HepG2 (cell line): ENCODE data around the gene XPC. TPM values are rescaled to one million over a fixed set of nuclear protein-coding genes. Genes with fewer than 3 reads are reported as not detected.

Experiments used
- ARID3A ChIP-seq: IDR thresholded peaks from 2 replicates; pipeline ENCODE4 v1.6.1; 2012; ENCODE audit warnings: low read depth, low read length, improper control_type of control experiment
- ASH2L ChIP-seq: fragments of 300-600, 200-600 bp; sonication (generic); IDR thresholded peaks from 2 replicates; pipeline ENCODE4 v1.7.0; 2017; ENCODE audit warnings: low read depth, mild to moderate bottlenecking, moderate library complexity, mixed read lengths, low read length; ENCODE audit not compliant: insufficient read length
- ATF5 ChIP-seq: sonication (generic); formaldehyde crosslinking; IDR thresholded peaks from 2 replicates; pipeline ENCODE4 v1.4.0; 2020; ENCODE audit warnings: mild to moderate bottlenecking, low read depth, missing genetic modification reagents
- ATF7 ChIP-seq, 2 experiments: fragments of 450-650 bp in 1 of 2; sonication (generic) in 1 of 2; formaldehyde crosslinking in 1 of 2; IDR thresholded peaks; 2 replicates each; pipeline versions ENCODE4 v1.4.0 to v1.6.1; 2016 to 2020; ENCODE audit warnings: antibody characterized with exemption in 1 of 2, mild to moderate bottlenecking in 1 of 2, missing genetic modification reagents in 1 of 2
- CEBPG ChIP-seq: IDR thresholded peaks from 2 replicates; pipeline ENCODE4 v1.6.1; 2016
- DNMT1 ChIP-seq: sonication (generic); formaldehyde crosslinking; IDR thresholded peaks from 2 replicates; pipeline ENCODE4 v1.5.1; 2020; ENCODE audit warnings: mild to moderate bottlenecking, missing genetic modification reagents
- FOSL1 ChIP-seq: sonication (generic); formaldehyde crosslinking; IDR thresholded peaks from 2 replicates; pipeline ENCODE4 v1.9.0; 2021; ENCODE audit warnings: missing genetic modification reagents, borderline replicate concordance
- FOSL2 ChIP-seq: sonication (generic); formaldehyde crosslinking; IDR thresholded peaks from 2 replicates; pipeline ENCODE4 v1.4.0; 2020; ENCODE audit warnings: missing genetic modification reagents
- FOXO4 ChIP-seq: sonication (generic); formaldehyde crosslinking; conservative IDR thresholded peaks from 2 replicates; pipeline ENCODE4 v1.8.1; 2023; ENCODE audit warnings: missing genetic modification reagents
- HOMEZ ChIP-seq: IDR thresholded peaks from 2 replicates; pipeline ENCODE4 v1.6.1; 2016; ENCODE audit warnings: low read depth
- MXI1 ChIP-seq: IDR thresholded peaks from 3 replicates; pipeline ENCODE4 v1.6.1; 2012; ENCODE audit warnings: low read depth, low read length, inconsistent platforms, borderline replicate concordance
- NFKBIZ ChIP-seq: IDR thresholded peaks from 2 replicates; pipeline ENCODE4 v1.6.1; 2018; ENCODE audit warnings: missing genetic modification reagents, missing compliant biosample characterization
- RBM22 ChIP-seq: fragments of 200-400 bp; formaldehyde crosslinking; optimal IDR thresholded peaks from 2 replicates; pipeline ENCODE3; 2017; ENCODE audit warnings: mild to moderate bottlenecking, low read length, moderate library complexity
- RFX3 ChIP-seq: IDR thresholded peaks from 2 replicates; pipeline ENCODE4 v1.6.1; 2016; ENCODE audit warnings: missing biosample characterization, missing genetic modification reagents
- RXRB ChIP-seq: IDR thresholded peaks from 2 replicates; pipeline ENCODE4 v1.6.1; 2016; ENCODE audit warnings: borderline replicate concordance, missing genetic modification reagents, missing compliant biosample characterization
- SAP130 ChIP-seq: IDR thresholded peaks from 2 replicates; pipeline ENCODE4 v1.6.1; 2016; ENCODE audit warnings: low read depth
- TRIM24 ChIP-seq: sonication (generic); formaldehyde crosslinking; IDR thresholded peaks from 2 replicates; pipeline ENCODE4 v1.8.0; 2022; ENCODE audit warnings: mild to moderate bottlenecking, missing genetic modification reagents
- U2AF1 ChIP-seq: fragments of 200-400 bp; formaldehyde crosslinking; optimal IDR thresholded peaks from 2 replicates; pipeline ENCODE3; 2017; ENCODE audit warnings: mild to moderate bottlenecking, low read depth, low read length
- ZGPAT ChIP-seq: IDR thresholded peaks from 2 replicates; pipeline ENCODE4 v1.6.1; 2016; ENCODE audit warnings: mild to moderate bottlenecking
- ZNF543 ChIP-seq: sonication (generic); formaldehyde crosslinking; IDR thresholded peaks from 2 replicates; pipeline ENCODE4 v1.4.0; 2020; ENCODE audit warnings: mild to moderate bottlenecking, missing genetic modification reagents
- ZNF572 ChIP-seq: sonication (generic); formaldehyde crosslinking; IDR thresholded peaks from 2 replicates; pipeline ENCODE4 v1.5.1; 2020; ENCODE audit warnings: mild to moderate bottlenecking, missing genetic modification reagents
- ZNF576 ChIP-seq: sonication (generic); formaldehyde crosslinking; IDR thresholded peaks from 2 replicates; pipeline ENCODE4 v1.4.0; 2020; ENCODE audit warnings: mild to moderate bottlenecking, missing genetic modification reagents
- ZNF782 ChIP-seq: sonication (generic); formaldehyde crosslinking; IDR thresholded peaks from 2 replicates; pipeline ENCODE4 v1.4.0; 2020; ENCODE audit warnings: missing genetic modification reagents, mild to moderate bottlenecking, borderline replicate concordance
- ZNF879 ChIP-seq: sonication (generic); formaldehyde crosslinking; IDR thresholded peaks from 2 replicates; pipeline ENCODE4 v1.8.1; 2023; ENCODE audit warnings: missing genetic modification reagents
- polyA plus RNA-seq, 8 experiments: library from polyadenylated mRNA; depleted of rRNA in 3 of 8; stranded (reverse) in 7 of 8; unstranded in 1 of 8; fragments of >200 nt; fragmentation: Illumina TruSeq in 4 of 8; extraction: Trizol in 4 of 8; gene quantifications; 2 replicates each; pipeline versions ENCODE4 v1.2.1 to v1.2.3, GENCODE V29; 2011 to 2016; ENCODE audit warnings: low read depth in 4 of 8, missing spikeins in 1 of 8, mixed read lengths in 1 of 8; ENCODE audit not compliant: insufficient read depth in 1 of 8
- total RNA-seq, 5 experiments: library from RNA; depleted of rRNA; stranded (reverse); fragments of >200 nt; fragmentation: Illumina TruSeq; extraction: Trizol; gene quantifications; 2 replicates each; pipeline ENCODE4 v1.2.3, GENCODE V29; 2016; ENCODE audit warnings: low read depth in 1 of 5

Gene XPC
- total and polyA plus RNA-seq, 2 of the 13 experiments (the other 11 are each of a cell fraction or from before 2014, with no cell fraction given) = 9.4 to 24.1 TPM

- TF ChIP-seq FOSL1 (CRISPR knock-in tag) (peak; percentile 77; the same call in 1 of the 2 replicates), DNMT1 (CRISPR knock-in tag) (no peak), RBM22 (peak; percentile 43), ZNF879 (CRISPR knock-in tag) (no peak), ATF5 (CRISPR knock-in tag) (no peak), ASH2L (peak; percentile 58), ZNF543 (no peak), CEBPG (CRISPR knock-in tag) (peak; percentile 69), FOXO4 (CRISPR knock-in tag) (no peak), ZGPAT (CRISPR knock-in tag) (no peak), SAP130 (CRISPR knock-in tag) (peak; percentile 73), ZNF572 (CRISPR knock-in tag) (no peak), FOSL2 (peak; percentile 92), ZNF576 (CRISPR knock-in tag) (no peak), HOMEZ (CRISPR knock-in tag) (peak; percentile 45; the same call in 1 of the 2 replicates), ARID3A (peak; percentile 67; the same call in 1 of the 2 replicates), TRIM24 (CRISPR knock-in tag) (no peak), RFX3 (peak; percentile 85), MXI1 (peak; percentile 65; the same call in 1 of the 3 replicates), RXRB (CRISPR knock-in tag) (peak; percentile 26; the same call in 1 of the 2 replicates), U2AF1 (no peak), ATF7 (IDR thresholded peaks at IDR 0.05) (peak; percentile 15; the same call in 1 of the 2 replicates), ATF7 (CRISPR knock-in tag; IDR thresholded peaks at IDR 0.05) (no peak), ZNF782 (CRISPR knock-in tag) (no peak), NFKBIZ (CRISPR knock-in tag) (0 out of 2 replicates have a peak, but pooled peaks have one; percentile 29)
These were observed 33.9 kb downstream of the XPC start (continued) for GRCh38 chr3:14144423-14145075.
